ENCODE measurements around the gene NCOR2. TPM values are rescaled to one million over a fixed set of nuclear protein-coding genes. Genes with fewer than 3 reads are reported as not detected.

Gene NCOR2
- total RNA-seq, 4 donors from 2014 or later: 111 to 264 (median 187) TPM

DNA sequence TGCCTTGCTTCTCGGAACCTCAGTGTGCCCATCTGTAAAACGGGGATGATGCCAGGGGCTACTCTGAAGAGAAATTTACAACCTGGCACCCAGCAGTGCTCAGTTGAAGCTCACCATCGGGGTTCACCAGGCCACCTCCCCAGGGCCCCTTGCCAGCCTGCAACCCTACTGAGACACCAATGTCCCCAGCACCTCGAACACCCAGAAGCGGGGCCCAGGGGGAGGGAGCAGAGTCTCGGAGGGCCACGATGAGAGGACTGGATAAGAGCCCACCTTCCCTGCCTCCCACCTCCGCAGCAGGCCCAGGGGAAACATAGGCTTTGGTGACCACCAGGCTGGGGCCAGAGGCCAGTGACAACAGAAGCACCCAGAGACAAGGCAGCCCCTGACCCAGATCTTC, 22.4 kb downstream of the NCOR2 start:
- WGBS: 70% methylated on average over 3 of the region's 8 CpGs
- H3K27ac ChIP-seq: peak overlapping the region; percentile 4

GRCh38 chr12:124544311-124544970, 23.0 kb downstream of the NCOR2 start:
- no peak overlapping the region for H3K27ac ChIP-seq

More for the DNA sequence above, 22.4 kb downstream of the NCOR2 start:
- TF ChIP-seq POLR2AphosphoS5 (IDR thresholded peaks at IDR 0.05): no peak
- H3K4me3 ChIP-seq: no peak overlapping the region
- H3K36me3 ChIP-seq: no peaks in the 10 kb centered on the region
- H3K9me3 ChIP-seq: no peaks in the 10 kb centered on the region
- peaks cover 76% of the 10 kb centered on the region for H3K4me1 ChIP-seq
- H3K27me3 ChIP-seq: no peaks in the 10 kb centered on the region
- DNase-seq (ENCODE audit: low spot score in 2 of 2): peak in 1 of 2 donors; percentile 68

DNA sequence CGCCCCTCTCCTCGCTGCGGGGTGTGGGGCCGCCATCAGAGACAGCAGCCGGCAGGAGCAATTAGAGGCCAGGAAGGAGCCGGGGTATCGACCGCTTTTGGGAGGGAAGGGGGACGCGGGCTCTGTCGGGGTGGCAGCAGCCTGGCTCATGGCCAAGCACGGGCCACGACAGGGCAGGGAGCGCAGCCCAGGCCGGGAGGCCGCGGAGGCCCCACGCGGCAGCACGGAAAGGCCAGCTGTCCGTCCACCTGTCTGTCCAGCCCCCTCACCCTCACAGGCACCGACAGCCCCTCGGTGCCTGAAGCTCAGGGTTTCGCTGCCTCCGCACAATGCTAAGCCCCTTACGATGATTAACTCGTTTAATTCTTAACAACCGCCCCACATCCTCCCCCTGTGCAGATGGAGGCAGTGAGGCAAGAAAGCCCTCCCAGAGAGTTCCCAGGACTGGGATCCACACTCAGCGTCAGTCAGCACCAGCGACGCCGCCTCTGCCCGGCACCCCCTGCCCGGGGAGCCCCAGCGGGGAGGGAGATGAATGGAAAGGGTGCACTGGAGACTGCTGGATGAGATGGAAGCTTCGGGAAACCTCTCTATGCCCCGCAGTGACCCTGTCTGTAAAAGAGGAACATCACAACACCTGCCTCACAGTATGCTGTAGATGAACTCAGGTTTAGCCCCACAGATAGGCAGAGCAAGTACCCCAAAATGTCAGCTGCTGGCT, 23.7 kb downstream of the NCOR2 start:
- Histone ChIP-seq H3K27ac (peak overlapping the region; percentile 50), H3K4me3 (no peak overlapping the region), H3K36me3 (no peaks in the 10 kb centered on the region), H3K27me3 (no peaks in the 10 kb centered on the region), H3K9me3 (no peaks in the 10 kb centered on the region), H3K4me1 (peaks cover 76% of the 10 kb centered on the region)
- DNase-seq (ENCODE audit: low spot score in 2 of 2): peak in 1 of 2 donors; percentile 62
- WGBS: 59% methylated on average over 20 of the region's 37 CpGs
- TF ChIP-seq EP300 (IDR thresholded peaks at IDR 0.05): no peak
- no peak for TF ChIP-seq POLR2A (IDR thresholded peaks at IDR 0.05)
- TF ChIP-seq, protein P1, sequence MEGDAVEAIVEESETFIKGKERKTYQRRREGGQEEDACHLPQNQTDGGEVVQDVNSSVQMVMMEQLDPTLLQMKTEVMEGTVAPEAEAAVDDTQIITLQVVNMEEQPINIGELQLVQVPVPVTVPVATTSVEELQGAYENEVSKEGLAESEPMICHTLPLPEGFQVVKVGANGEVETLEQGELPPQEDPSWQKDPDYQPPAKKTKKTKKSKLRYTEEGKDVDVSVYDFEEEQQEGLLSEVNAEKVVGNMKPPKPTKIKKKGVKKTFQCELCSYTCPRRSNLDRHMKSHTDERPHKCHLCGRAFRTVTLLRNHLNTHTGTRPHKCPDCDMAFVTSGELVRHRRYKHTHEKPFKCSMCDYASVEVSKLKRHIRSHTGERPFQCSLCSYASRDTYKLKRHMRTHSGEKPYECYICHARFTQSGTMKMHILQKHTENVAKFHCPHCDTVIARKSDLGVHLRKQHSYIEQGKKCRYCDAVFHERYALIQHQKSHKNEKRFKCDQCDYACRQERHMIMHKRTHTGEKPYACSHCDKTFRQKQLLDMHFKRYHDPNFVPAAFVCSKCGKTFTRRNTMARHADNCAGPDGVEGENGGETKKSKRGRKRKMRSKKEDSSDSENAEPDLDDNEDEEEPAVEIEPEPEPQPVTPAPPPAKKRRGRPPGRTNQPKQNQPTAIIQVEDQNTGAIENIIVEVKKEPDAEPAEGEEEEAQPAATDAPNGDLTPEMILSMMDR (IDR thresholded peaks at IDR 0.05): no peak
- no peak for TF ChIP-seq POLR2AphosphoS5 (IDR thresholded peaks at IDR 0.05)

More at GRCh38 chr12:124544311-124544970, 23.0 kb downstream of the NCOR2 start:
- DNase-seq (ENCODE audit: low spot score in 2 of 2): peak in 1 of 2 donors; percentile 80
- Histone ChIP-seq H3K4me1 (peaks cover 76% of the 10 kb centered on the region), H3K9me3 (no peaks in the 10 kb centered on the region), H3K4me3 (no peak overlapping the region), H3K36me3 (no peaks in the 10 kb centered on the region), H3K27me3 (no peaks in the 10 kb centered on the region)
- WGBS: 43% methylated on average over 12 of the region's 16 CpGs
- TF ChIP-seq, protein P1 (IDR thresholded peaks at IDR 0.05): no peak
- TF ChIP-seq EP300 (IDR thresholded peaks at IDR 0.05): no peak
- TF ChIP-seq POLR2A (IDR thresholded peaks at IDR 0.05): no peak

- no peak overlapping the region for H3K4me3 ChIP-seq
These were observed 24.3 kb downstream of the NCOR2 start for GRCh38 chr12:124543052-124543589.

DNA sequence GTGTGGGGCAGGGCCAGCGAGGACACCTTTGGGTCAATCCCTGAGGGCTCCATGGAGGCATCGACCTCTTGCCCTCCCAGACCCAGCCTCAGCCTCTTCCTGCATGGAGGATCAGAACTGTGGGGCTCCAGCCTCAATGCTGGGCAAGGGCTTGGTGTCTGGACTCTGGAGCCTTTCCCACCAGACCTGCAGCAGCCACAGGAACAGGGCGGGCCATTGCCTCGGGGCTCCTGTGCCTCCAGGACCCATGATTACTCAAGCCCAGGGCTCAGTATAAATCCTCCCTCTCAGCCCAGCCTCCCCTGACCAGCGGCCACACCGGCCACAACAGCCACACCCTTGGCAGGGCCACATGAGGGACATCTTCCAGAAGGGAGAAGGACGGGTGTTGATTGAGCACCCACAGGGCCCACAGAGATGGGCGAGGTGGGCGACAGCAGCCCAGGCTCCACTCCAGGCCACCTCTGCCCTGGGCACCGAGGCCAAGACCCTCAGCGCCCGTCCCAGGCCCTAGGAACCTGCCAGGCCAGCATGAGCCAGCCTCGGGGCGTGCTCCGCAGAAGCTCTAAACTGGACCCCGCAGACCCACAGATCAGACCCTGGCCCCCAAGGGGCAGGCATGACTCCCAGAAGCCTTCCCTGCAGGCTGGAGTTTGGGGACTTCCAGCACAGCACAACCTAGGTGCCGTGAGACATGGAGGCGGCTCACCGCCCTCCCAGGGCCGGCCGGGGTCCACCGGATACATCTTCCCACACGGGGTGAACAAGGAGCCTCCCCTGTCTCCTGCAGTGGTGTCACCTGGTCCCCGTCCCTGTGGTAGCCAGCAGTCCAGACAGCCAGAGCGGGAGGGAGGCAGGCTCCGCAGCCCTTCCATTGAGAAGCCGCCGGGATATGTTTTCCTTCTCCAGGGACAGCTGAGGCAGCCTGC, 25.1 kb downstream of the NCOR2 start:
- no peak overlapping the region for H3K4me3 ChIP-seq
- 80% methylated on average over 8 of the region's 28 CpGs for WGBS
- peak in 1 of 2 donors; percentile 67 for DNase-seq (ENCODE audit: low spot score in 2 of 2)

More at GRCh38 chr12:124543052-124543589, 24.3 kb downstream of the NCOR2 start:
- H3K36me3 ChIP-seq: no peaks in the 10 kb centered on the region
- peak in 1 of 2 donors; percentile 83 for DNase-seq (ENCODE audit: low spot score in 2 of 2)
- peak overlapping the region; percentile 50 for H3K27ac ChIP-seq
- TF ChIP-seq POLR2AphosphoS5 (IDR thresholded peaks at IDR 0.05) (no peak), EP300 (IDR thresholded peaks at IDR 0.05) (no peak), POLR2A (IDR thresholded peaks at IDR 0.05) (no peak)
- TF ChIP-seq, protein P1 (IDR thresholded peaks at IDR 0.05): no peak
- 36% methylated on average over 13 of the region's 20 CpGs for WGBS
- H3K9me3 ChIP-seq: no peaks in the 10 kb centered on the region
- H3K27me3 ChIP-seq: no peaks in the 10 kb centered on the region
- peaks cover 76% of the 10 kb centered on the region for H3K4me1 ChIP-seq

More for the DNA sequence above, 25.1 kb downstream of the NCOR2 start:
- H3K9me3 ChIP-seq: no peaks in the 10 kb centered on the region
- H3K4me1 ChIP-seq: peaks cover 81% of the 10 kb centered on the region
- H3K36me3 ChIP-seq: no peaks in the 10 kb centered on the region
- H3K27ac ChIP-seq: no peak overlapping the region
- no peaks in the 10 kb centered on the region for H3K27me3 ChIP-seq
- no peak for TF ChIP-seq POLR2AphosphoS5 (IDR thresholded peaks at IDR 0.05)
- no peak for TF ChIP-seq POLR2A (IDR thresholded peaks at IDR 0.05)
- TF ChIP-seq, protein P1 (IDR thresholded peaks at IDR 0.05): no peak
- no peak for TF ChIP-seq EP300 (IDR thresholded peaks at IDR 0.05)

Measured in suprapubic skin (tissue), 4 donors.